H9 (cell line): Measurements from ENCODE around the gene ATF4. TPM values are rescaled to one million over a fixed set of nuclear protein-coding genes. Genes with fewer than 3 reads are reported as not detected.

ENCODE experiments used
- DNase-seq: peaks from one replicate; pipeline ENCODE4 v3.0.0-alpha.2; 2017
- H2AFZ ChIP-seq: one replicate; pipeline ENCODE4 v1.6.1; 2013; ENCODE audit warnings: mild to moderate bottlenecking, low read length, control low read depth, moderate library complexity
- H2AK5ac ChIP-seq: 2 replicates; pipeline ENCODE4 v1.6.1; 2013; ENCODE audit warnings: low read length, control low read depth, mixed read lengths; ENCODE audit not compliant: insufficient read length
- H2BK120ac ChIP-seq: one replicate; pipeline ENCODE4 v1.6.1; 2013; ENCODE audit warnings: low read depth, mild to moderate bottlenecking, low read length, control low read depth, inconsistent platforms; ENCODE audit not compliant: poor library complexity, severe bottlenecking
- H2BK12ac ChIP-seq: 2 replicates; pipeline ENCODE4 v1.6.1; 2013; ENCODE audit warnings: low read length, control low read depth, mixed read lengths, low read depth; ENCODE audit not compliant: insufficient read length
- H2BK15ac ChIP-seq: 2 replicates; pipeline ENCODE4 v1.6.1; 2013; ENCODE audit warnings: low read depth, low read length, control low read depth
- H2BK20ac ChIP-seq: one replicate; pipeline ENCODE4 v1.6.1; 2013; ENCODE audit warnings: low read depth, mild to moderate bottlenecking, low read length, control low read depth, inconsistent platforms; ENCODE audit not compliant: poor library complexity, severe bottlenecking
- H2BK5ac ChIP-seq: 2 replicates; pipeline ENCODE4 v1.6.1; 2013; ENCODE audit warnings: low read length, control low read depth, mixed read lengths; ENCODE audit not compliant: insufficient read length
- H3K14ac ChIP-seq: 2 replicates; pipeline ENCODE4 v1.6.1; 2013; ENCODE audit warnings: low read length, control low read depth; ENCODE audit not compliant: insufficient read depth
- H3K18ac ChIP-seq: 2 replicates; pipeline ENCODE4 v1.6.1; 2013; ENCODE audit warnings: low read depth, mild to moderate bottlenecking, mixed read lengths, low read length, control low read depth; ENCODE audit not compliant: insufficient read length
- H3K23ac ChIP-seq: 2 replicates; pipeline ENCODE4 v1.6.1; 2013; ENCODE audit warnings: low read length, control low read depth, mixed read lengths, low read depth; ENCODE audit not compliant: insufficient read length
- H3K23me2 ChIP-seq: 2 replicates; pipeline ENCODE4 v1.6.1; 2013; ENCODE audit warnings: low read depth, mild to moderate bottlenecking, mixed read lengths, low read length, control low read depth; ENCODE audit not compliant: insufficient read length, poor library complexity, severe bottlenecking
- H3K27ac ChIP-seq: 2 replicates; pipeline ENCODE4 v1.5.1; 2013; ENCODE audit warnings: low read length, control low read depth, mixed read lengths, low read depth; ENCODE audit not compliant: insufficient read length
- H3K27me3 ChIP-seq: 2 replicates; pipeline ENCODE4 v1.6.1; 2013; ENCODE audit warnings: low read length, control low read depth, inconsistent platforms; ENCODE audit not compliant: insufficient read depth
- H3K4ac ChIP-seq: 2 replicates; pipeline ENCODE4 v1.6.1; 2013; ENCODE audit warnings: low read depth, mild to moderate bottlenecking, control low read depth, inconsistent platforms, low read length, moderate library complexity
- H3K4me1 ChIP-seq: 2 replicates; pipeline ENCODE4 v1.6.1; 2013; ENCODE audit warnings: low read length, control low read depth, inconsistent platforms; ENCODE audit not compliant: insufficient read depth
- H3K4me2 ChIP-seq: 2 replicates; pipeline ENCODE4 v1.6.1; 2013; ENCODE audit warnings: low read length, control low read depth, mixed read lengths; ENCODE audit not compliant: insufficient read length, insufficient read depth
- H3K56ac ChIP-seq: 2 replicates; pipeline ENCODE4 v1.6.1; 2013; ENCODE audit warnings: low read depth, mild to moderate bottlenecking, mixed read lengths, low read length, control low read depth; ENCODE audit not compliant: insufficient read length
- H3K79me1 ChIP-seq: 2 replicates; pipeline ENCODE4 v1.6.1; 2013; ENCODE audit warnings: low read depth, mild to moderate bottlenecking, moderate library complexity, low read length, control low read depth, inconsistent platforms; ENCODE audit not compliant: insufficient read depth, poor library complexity, severe bottlenecking
- H3K79me2 ChIP-seq: 2 replicates; pipeline ENCODE4 v1.6.1; 2013; ENCODE audit warnings: low read length, control low read depth, inconsistent platforms; ENCODE audit not compliant: insufficient read depth
- H3K9ac ChIP-seq: 2 replicates; pipeline ENCODE4 v1.6.1; 2013; ENCODE audit warnings: low read length, control low read depth, mixed read lengths; ENCODE audit not compliant: insufficient read length; ENCODE audit errors: extremely low read depth
- H3K9me3 ChIP-seq: one replicate; pipeline ENCODE4 v1.6.1; 2013; ENCODE audit warnings: low read depth, low read length, inconsistent platforms; ENCODE audit not compliant: control insufficient read depth
- H3T11ph ChIP-seq: one replicate; pipeline ENCODE4 v1.6.1; 2013; ENCODE audit warnings: mild to moderate bottlenecking, low read length, control low read depth, inconsistent platforms
- H4K20me1 ChIP-seq: one replicate; pipeline ENCODE4 v1.6.1; 2013; ENCODE audit not compliant: control insufficient read depth, insufficient read length, insufficient read depth
- H4K5ac ChIP-seq: 2 replicates; pipeline ENCODE4 v1.6.1; 2013; ENCODE audit warnings: low read depth, mild to moderate bottlenecking, mixed read lengths, low read length, control low read depth; ENCODE audit not compliant: insufficient read length
- H4K8ac ChIP-seq: replicated peaks from 2 replicates; pipeline ENCODE4 v1.6.1; 2013; ENCODE audit warnings: low read length, control low read depth, mixed read lengths, low read depth; ENCODE audit not compliant: insufficient read length
- H4K91ac ChIP-seq: 2 replicates; pipeline ENCODE4 v1.6.1; 2013; ENCODE audit warnings: low read depth, mild to moderate bottlenecking, moderate library complexity, mixed read lengths, low read length, control low read depth; ENCODE audit not compliant: insufficient read length
- H3K27ac Mint-ChIP-seq, 3 experiments: 2 replicates in 2 of 3; 3 replicates in 1 of 3; pipeline ENCODE4 v1.8.0; 2020 to 2021; ENCODE audit warnings: mixed read lengths in 3 of 3, mild to moderate bottlenecking in 1 of 3, moderate library complexity in 1 of 3
- H3K27me3 Mint-ChIP-seq: 2 replicates; pipeline ENCODE4 v1.8.0; 2021; ENCODE audit warnings: low read depth, mild to moderate bottlenecking, moderate library complexity, mixed read lengths
- H3K36me3 Mint-ChIP-seq, 3 experiments: 2 replicates in 2 of 3; 3 replicates in 1 of 3; pipeline ENCODE4 v1.8.0; 2020 to 2021; ENCODE audit warnings: low read depth in 3 of 3, mixed read lengths in 3 of 3; ENCODE audit not compliant: insufficient read depth in 1 of 3
- H3K4me1 Mint-ChIP-seq, 2 experiments: 2 replicates each; pipeline ENCODE4 v1.8.0; 2020; ENCODE audit warnings: mixed read lengths in 2 of 2
- H3K4me3 Mint-ChIP-seq, 2 experiments: 2 replicates in 1 of 2; 3 replicates in 1 of 2; pipeline ENCODE4 v1.8.0; 2020 to 2021; ENCODE audit warnings: mild to moderate bottlenecking in 2 of 2, mixed read lengths in 2 of 2, moderate library complexity in 1 of 2
- H3K9me3 Mint-ChIP-seq, 2 experiments: 2 replicates in 1 of 2; 3 replicates in 1 of 2; pipeline ENCODE4 v1.8.0; 2020; ENCODE audit warnings: mild to moderate bottlenecking in 2 of 2, mixed read lengths in 2 of 2, moderate library complexity in 1 of 2
- CTCF ChIP-seq: fragments of 200-600 bp; sonication (generic); conservative IDR thresholded peaks from 3 replicates; pipeline ENCODE4 v1.8.0; 2021; ENCODE audit warnings: antibody characterized with exemption, mild to moderate bottlenecking
- WGBS: extraction: QIAGEN DNeasy Blood & Tissue Kit; methylation state at CpG from one replicate; pipeline ENCODE4 v1.1.7; 2013; ENCODE audit warnings: missing lambda C conversion rate, low lambda C conversion rate, mixed read lengths; ENCODE audit not compliant: insufficient read length; ENCODE audit errors: extremely low coverage; 5-methylcytosine and 5-hydroxymethylcytosine counted together
- total RNA-seq: library from RNA; stranded (reverse); gene quantifications from 2 replicates; pipeline ENCODE4 v1.2.1, GENCODE V29; 2021

ATF4 gene
- total RNA-seq, 1 experiment from 2014 or later = 455 TPM

GRCh38 chr22:39554151-39554550, 33.8 kb downstream of the ATF4 start:
- H3K27ac Mint-ChIP-seq = no peak overlapping the region
- Histone ChIP-seq H3K18ac (no peak overlapping the region), H3K56ac (no peak overlapping the region), H3K27ac (no peak overlapping the region), H3T11ph (no peak overlapping the region), H3K23me2 (peaks cover 4% of the 10 kb centered on the region), H4K91ac (no peak overlapping the region), H2AK5ac (no peak overlapping the region), H3K14ac (no peak overlapping the region), H3K79me1 (no peaks in the 10 kb centered on the region), H3K23ac (no peak overlapping the region), H2BK12ac (no peak overlapping the region), H2AFZ (no peak overlapping the region), H2BK5ac (no peak overlapping the region), H2BK120ac (no peak overlapping the region), H2BK15ac (no peak overlapping the region), H2BK20ac (no peak overlapping the region), H4K5ac (no peak overlapping the region), H3K4me2 (no peak overlapping the region), H3K9ac (no peak overlapping the region), H3K4me1 (no peaks in the 10 kb centered on the region), H3K9me3 (no peaks in the 10 kb centered on the region), H3K79me2 (no peaks in the 10 kb centered on the region), H3K27me3 (peaks cover 33% of the 10 kb centered on the region), H4K20me1 (no peaks in the 10 kb centered on the region), H3K4ac (no peak overlapping the region), H4K8ac (no peak overlapping the region)
- H3K4me3 Mint-ChIP-seq = no peak overlapping the region
- peaks cover 83% of the 10 kb centered on the region for H3K27me3 Mint-ChIP-seq
- WGBS = no CpG with 5 or more reads among the region's 3 CpGs
- no peak for TF ChIP-seq CTCF
- H3K9me3 Mint-ChIP-seq = no peaks in the 10 kb centered on the region
- H3K4me1 Mint-ChIP-seq = peaks cover 5 to 10% of the 10 kb centered on the region in 2 experiments
- DNase-seq = no peak
- H3K36me3 Mint-ChIP-seq = no peaks in the 10 kb centered on the region; a peak in 1 of 7 replicates
